HepG2 (cell line): Measurements from ENCODE around the gene DENND10. TPM values are rescaled to one million over a fixed set of nuclear protein-coding genes. Genes with fewer than 3 reads are reported as not detected.

Experiments used
- ATAC-seq: fragments of 200-7000 bp; cut with Tn5 transposase; 3 replicates; pipeline ENCODE4 v1.9.1; 2020; ENCODE audit warnings: mild to moderate bottlenecking, moderate library complexity
- Bru-seq: library from RNA; stranded (reverse); fragments of 400-500 nt; gene quantifications from one replicate; lab custom pipeline; 2021; lab: Mats Ljungman, UMichigan
- BruChase-seq, 2 experiments: library from RNA; stranded (reverse); fragments of 400-500 nt; gene quantifications; one replicate each; lab custom pipeline; 2021; lab: Mats Ljungman, UMichigan
- BruUV-seq: library from RNA; stranded (reverse); fragments of 400-500 nt; replicated peaks from 2 replicates; lab custom pipeline; 2021; lab: Mats Ljungman, UMichigan
- CTCF ChIA-PET: fragments of 300-600 bp; formaldehyde crosslinking; extraction: SDS; loops from one replicate; lab custom pipeline; 2021; ENCODE audit warnings: low total read pairs, inconsistent platforms, low intra/inter-chr PET ratio; lab: Yijun Ruan, JAX
- POLR2A ChIA-PET: fragments of 350-600 bp; sonication (Branson Sonifier 250); formaldehyde crosslinking; loops from one replicate; lab custom pipeline; 2020; ENCODE audit warnings: antibody characterized with exemption, inconsistent platforms; lab: Yijun Ruan, JAX
- DNase-seq: peaks from one replicate; pipeline ENCODE4 v3.0.0-alpha.2; 2015; ENCODE audit warnings: low spot score
- FAIRE-seq: peaks from 3 replicates; lab custom pipeline; 2011; peaks lifted over from hg19 to GRCh38; lab: Jason Lieb, UNC
- H2AFZ ChIP-seq: one replicate; pipeline ENCODE4 v1.6.1; 2011; ENCODE audit warnings: low read length, inconsistent platforms
- H3K27ac ChIP-seq: fragments of 300-600 bp; 3 replicates; pipeline ENCODE4 v1.8.0; 2011; ENCODE audit warnings: mixed run types, mild to moderate bottlenecking, mixed read lengths, low read length, inconsistent platforms; ENCODE audit not compliant: insufficient read depth; ENCODE audit errors: extremely low read length
- H3K27me3 ChIP-seq, 2 experiments: fragments of 200-600 bp in 1 of 2; 2 replicates in 1 of 2; 3 replicates in 1 of 2; pipeline versions ENCODE4 v1.6.0 to v1.8.0; 2011; ENCODE audit warnings: low read length in 2 of 2, mild to moderate bottlenecking in 2 of 2, moderate library complexity in 2 of 2, inconsistent platforms in 1 of 2; ENCODE audit not compliant: insufficient read depth in 2 of 2, control insufficient read depth in 1 of 2
- H3K36me3 ChIP-seq, 2 experiments: fragments of 200-600 bp in 1 of 2; replicated peaks in 1 of 2; 2 replicates in 1 of 2; 3 replicates in 1 of 2; pipeline versions ENCODE4 v1.5.1 to v1.8.0; 2011; ENCODE audit warnings: low read length in 2 of 2, inconsistent platforms in 1 of 2; ENCODE audit not compliant: insufficient read depth in 2 of 2, control insufficient read depth in 1 of 2
- H3K4me1 ChIP-seq: 2 replicates; pipeline ENCODE4 v1.5.1; 2012; ENCODE audit warnings: low read length, inconsistent platforms; ENCODE audit not compliant: insufficient read depth
- H3K4me2 ChIP-seq: 2 replicates; pipeline ENCODE4 v1.6.0; 2011; ENCODE audit warnings: low read depth, low read length, inconsistent platforms
- H3K4me3 ChIP-seq, 3 experiments: fragments of 200-600 bp in 1 of 3; sonication (generic), shearing (Covaris generic) in 1 of 3; replicated peaks in 1 of 3; 2 replicates each; pipeline ENCODE4 v1.5.1; 2011 to 2016; ENCODE audit warnings: low read length in 3 of 3, inconsistent platforms in 2 of 3, low read depth in 2 of 3, mild to moderate bottlenecking in 2 of 3, control low read depth in 1 of 3, mixed read lengths in 1 of 3; ENCODE audit not compliant: insufficient read depth in 1 of 3
- H3K79me2 ChIP-seq: one replicate; pipeline ENCODE4 v1.6.1; 2011; ENCODE audit warnings: low read length, inconsistent platforms; ENCODE audit not compliant: insufficient read depth
- H3K9ac ChIP-seq: 2 replicates; pipeline ENCODE4 v1.6.0; 2011; ENCODE audit warnings: mild to moderate bottlenecking, low read depth, low read length, inconsistent platforms; ENCODE audit not compliant: insufficient read depth
- H3K9me3 ChIP-seq: 2 replicates; pipeline ENCODE4 v1.5.1; 2012; ENCODE audit warnings: mild to moderate bottlenecking, low read length
- H4K20me1 ChIP-seq: 2 replicates; pipeline ENCODE4 v1.6.0; 2011; ENCODE audit warnings: inconsistent platforms, mild to moderate bottlenecking, low read length, moderate library complexity; ENCODE audit not compliant: insufficient read depth
- CBFB ChIP-seq: sonication (generic); formaldehyde crosslinking; IDR thresholded peaks from 2 replicates; pipeline ENCODE4 v1.4.0; 2020; ENCODE audit warnings: missing genetic modification reagents
- KDM6A ChIP-seq: IDR thresholded peaks from 2 replicates; pipeline ENCODE4 v1.6.1; 2016; ENCODE audit warnings: low read depth
- POLR2A ChIP-seq, 2 experiments: IDR thresholded peaks; 2 replicates each; pipeline ENCODE4 v1.6.1; 2011; ENCODE audit warnings: low read depth in 2 of 2, low read length in 2 of 2, mild to moderate bottlenecking in 1 of 2, moderate library complexity in 1 of 2; ENCODE audit not compliant: insufficient read depth in 1 of 2
- RFXAP ChIP-seq: sonication (generic); formaldehyde crosslinking; IDR thresholded peaks from 2 replicates; pipeline ENCODE4 v1.4.0; 2020; ENCODE audit warnings: missing genetic modification reagents, borderline replicate concordance
- RORA ChIP-seq: sonication (generic); formaldehyde crosslinking; IDR thresholded peaks from 2 replicates; pipeline ENCODE4 v1.5.0; 2020; ENCODE audit warnings: mild to moderate bottlenecking, missing genetic modification reagents, moderate library complexity
- SYNCRIP ChIP-seq: fragments of 200-400 bp; formaldehyde crosslinking; IDR thresholded peaks from 2 replicates; pipeline ENCODE4 v1.6.1; 2018; ENCODE audit warnings: mild to moderate bottlenecking, low read depth, low read length; ENCODE audit not compliant: insufficient read depth
- TEAD3 ChIP-seq: optimal IDR thresholded peaks from 2 replicates; pipeline ENCODE3; 2016; ENCODE audit warnings: borderline replicate concordance
- ZFP36 ChIP-seq: fragments of 150-350 bp; IDR thresholded peaks from 2 replicates; pipeline ENCODE4 v1.6.1; 2018; ENCODE audit warnings: borderline replicate concordance, low read length, low read depth; ENCODE audit not compliant: partially characterized antibody
- ZFP36L1 ChIP-seq: sonication (generic); formaldehyde crosslinking; IDR thresholded peaks from 2 replicates; pipeline ENCODE4 v1.8.0; 2022; ENCODE audit warnings: mild to moderate bottlenecking, missing genetic modification reagents, moderate library complexity
- ZNF451 ChIP-seq: sonication (generic); formaldehyde crosslinking; IDR thresholded peaks from 2 replicates; pipeline ENCODE4 v1.5.0; 2020; ENCODE audit warnings: mild to moderate bottlenecking, missing genetic modification reagents
- ZNF646 ChIP-seq: sonication (generic); formaldehyde crosslinking; IDR thresholded peaks from 2 replicates; pipeline ENCODE4 v1.9.0; 2021; ENCODE audit warnings: mild to moderate bottlenecking, missing genetic modification reagents
- ZNF792 ChIP-seq: IDR thresholded peaks from 2 replicates; pipeline ENCODE4 v1.6.1; 2016
- WGBS: methylation state at CpG from one replicate; pipeline ENCODE4 v1.1.6; 2017; ENCODE audit warnings: low lambda C conversion rate; 5-methylcytosine and 5-hydroxymethylcytosine counted together
- in situ Hi-C: cut with HindIII; loops from 2 replicates; pipeline ENCODE4 v1.10.0; 2017; ENCODE audit warnings: low pct_unique_long_range_greater_than_20kb; ENCODE audit not compliant: extremely low pct_ligation_motif_present
- intact Hi-C: fragments of 100-400 bp; cut with micrococcal nuclease; formaldehyde crosslinking; loops from one replicate; pipeline ENCODE4 v1.10.0; 2022; ENCODE audit not compliant: unreplicated experiment
- long read RNA-seq, 2 experiments: library from RNA in 1 of 2; library from polyadenylated mRNA in 1 of 2; stranded (forward) in 1 of 2; unstranded in 1 of 2; transcript quantifications; one replicate each; pipeline ENCODE4 v2.0.0, GENCODE V29; 2019 to 2022
- polyA minus RNA-seq, 3 experiments: library from RNA; depleted of rRNA, polyadenylated mRNA; stranded (reverse); fragments of >200 nt; gene quantifications; 2 replicates each; pipeline ENCODE4 v1.2.3, GENCODE V29; 2011; ENCODE audit warnings: low replicate concordance in 1 of 3
- polyA plus RNA-seq, 8 experiments: library from polyadenylated mRNA; depleted of rRNA in 3 of 8; stranded (reverse) in 7 of 8; unstranded in 1 of 8; fragments of >200 nt; fragmentation: Illumina TruSeq in 4 of 8; extraction: Trizol in 4 of 8; gene quantifications; 2 replicates each; pipeline versions ENCODE4 v1.2.1 to v1.2.3, GENCODE V29; 2011 to 2016; ENCODE audit warnings: low read depth in 4 of 8, missing spikeins in 1 of 8, mixed read lengths in 1 of 8; ENCODE audit not compliant: insufficient read depth in 1 of 8
- total RNA-seq, 5 experiments: library from RNA; depleted of rRNA; stranded (reverse); fragments of >200 nt; fragmentation: Illumina TruSeq; extraction: Trizol; gene quantifications; 2 replicates each; pipeline ENCODE4 v1.2.3, GENCODE V29; 2016; ENCODE audit warnings: low read depth in 1 of 5

Gene DENND10
- 43.7 and 55.1 TPM in 2 replicates for total RNA-seq (2016; rRNA removed; fragmentation: Illumina TruSeq; extraction: Trizol)
- 60.9 and 63.9 TPM in 2 replicates for total RNA-seq (2016; cell fraction: cytosol; rRNA removed; fragmentation: Illumina TruSeq; extraction: Trizol; ENCODE audit: low read depth)
- 41.2 and 59.1 TPM in 2 replicates for total RNA-seq (2016; cell fraction: insoluble cytoplasmic fraction; rRNA removed; fragmentation: Illumina TruSeq; extraction: Trizol)
- 60.7 and 62.3 TPM in 2 replicates for total RNA-seq (2016; cell fraction: membrane; rRNA removed; fragmentation: Illumina TruSeq; extraction: Trizol)
- 30.6 and 33.8 TPM in 2 replicates for total RNA-seq (2016; cell fraction: nucleus; rRNA removed; fragmentation: Illumina TruSeq; extraction: Trizol)
- 75.9 and 78.8 TPM in 2 replicates for polyA plus RNA-seq (2011; rRNA removed)
- polyA plus RNA-seq (2011; cell fraction: cytosol; rRNA removed) = 55.4 and 68.0 TPM in 2 replicates
- 53.4 and 62.1 TPM in 2 replicates for polyA plus RNA-seq (2011; cell fraction: nucleus; rRNA removed)
- polyA plus RNA-seq (2012) = 48.6 and 60.7 TPM in 2 replicates
- 54.2 and 68.0 TPM in 2 replicates for polyA plus RNA-seq (2016; cell fraction: cytosol; fragmentation: Illumina TruSeq; extraction: Trizol; ENCODE audit: low read depth)
- polyA plus RNA-seq (2016; cell fraction: insoluble cytoplasmic fraction; fragmentation: Illumina TruSeq; extraction: Trizol; ENCODE audit: low read depth) = 52.2 and 53.2 TPM in 2 replicates
- polyA plus RNA-seq (2016; cell fraction: membrane; fragmentation: Illumina TruSeq; extraction: Trizol; ENCODE audit: low read depth) = 44.9 and 45.7 TPM in 2 replicates
- 34.1 and 37.6 TPM in 2 replicates for polyA plus RNA-seq (2016; cell fraction: nucleus; fragmentation: Illumina TruSeq; extraction: Trizol; ENCODE audit: insufficient read depth, low read depth)
- polyA minus RNA-seq (2011; rRNA and poly(A)+ RNA removed; ENCODE audit: low replicate concordance) = 36.0 and 110 TPM in 2 replicates
- polyA minus RNA-seq (2011; cell fraction: cytosol; rRNA and poly(A)+ RNA removed) = 38.8 and 41.4 TPM in 2 replicates
- 53.0 and 61.8 TPM in 2 replicates for polyA minus RNA-seq (2011; cell fraction: nucleus; rRNA and poly(A)+ RNA removed)
- percentile 69 among the genes with signal in this experiment for Bru-seq, nascent RNA
- percentile 71 among the genes with signal in this experiment for BruChase-seq, experiment 1, labeled RNA remaining after a 6-hour chase
- BruChase-seq, experiment 2, labeled RNA remaining after a 2-hour chase = percentile 67 among the genes with signal in this experiment
- long read RNA-seq, experiment 1, transcript FAM45A-201 (9 exons, 1,648 nt) = major isoform, 25 of 53 reads
- long read RNA-seq, experiment 1, transcript FAM45A-204 (2 exons, 992 nt) = minor isoform, 5 of 53 reads
- long read RNA-seq, experiment 1, partial matches to known transcripts = 2 of 53 reads
- long read RNA-seq, experiment 1, other reads (novel, unspliced or antisense) = 21 of 53 reads
- long read RNA-seq, experiment 2, transcript FAM45A-201 (9 exons, 1,648 nt) = minor isoform, 9 of 59 reads
- long read RNA-seq, experiment 2, transcript FAM45A-204 (2 exons, 992 nt) = major isoform, 14 of 59 reads
- long read RNA-seq, experiment 2, partial matches to known transcripts = 3 of 59 reads
- long read RNA-seq, experiment 2, other reads (novel, unspliced or antisense) = 33 of 59 reads

- in situ Hi-C loops = no loop called here
- no peaks in the 10 kb centered on the region for H4K20me1 ChIP-seq
- ChIA-PET POLR2A (interaction anchor here (0.6 to 4.1 kb wide), 9 partner anchors 10 to 167 kb away, joined by 3 to 106 read pairs (median 5); partner anchors contain the start of genes EIF3A, GRK5 and SFXN4), CTCF (no interaction called here)
- H3K36me3 ChIP-seq = no peaks in the 10 kb centered on the region
- no TSS peak for BruUV-seq
- H3K9me3 ChIP-seq = no peaks in the 10 kb centered on the region
- ATAC-seq (peak; percentile 86), DNase-seq (no peak), FAIRE-seq (no peak)
- H2AFZ ChIP-seq = no peak within 1 kb of the TSS
- peak within 1 kb of the TSS; percentile 63 for H3K27ac ChIP-seq
- H3K4me1 ChIP-seq = peaks cover 56% of the 10 kb centered on the region
- H3K27me3 ChIP-seq = no peaks in the 10 kb centered on the region
- intact Hi-C loops = no loop called here
- peak within 1 kb of the TSS; percentile 80 for H3K9ac ChIP-seq
- WGBS = no CpG with 5 or more reads among the region's 91 CpGs
- H3K4me3 ChIP-seq = peak within 1 kb of the TSS; percentile 70 to 92 (median 83)
- H3K4me2 ChIP-seq = peak within 1 kb of the TSS; percentile 89
- peaks cover 16% of the 10 kb centered on the region for H3K79me2 ChIP-seq
- TF ChIP-seq KDM6A (no peak), RORA (CRISPR knock-in tag) (no peak), ZFP36L1 (no peak), SYNCRIP (no peak), POLR2A (IDR thresholded peaks at IDR 0.05; ENCODE audit: insufficient read depth in 1 of 2, low read depth in 2 of 2, low read length in 2 of 2) (peak; percentile 87 to 98), ZNF792 (CRISPR knock-in tag) (peak; percentile 40; the same call in 1 of the 2 replicates), ZNF646 (CRISPR knock-in tag) (no peak), TEAD3 (CRISPR knock-in tag) (peak; percentile 17), RFXAP (CRISPR knock-in tag) (peak; percentile 45; the same call in 1 of the 2 replicates), ZFP36 (no peak), CBFB (CRISPR knock-in tag) (peak; percentile 73), ZNF451 (CRISPR knock-in tag) (no peak)
Observed at GRCh38 chr10:119103903-119104653, at the start of gene DENND10. Gene DENND10 (plus strand): TSS chr10:119104113. CDS start chr10:119104143, 30 bp downstream.
